Hematopoietic multipotent progenitor cell treated with erythropoietin and hydrocortisone succinate and interleukin-3 and kit ligand, for 6 days (in vitro differentiated cells): ENCODE data around the gene TRPV4.

Source experiments
- DNase-seq: peaks from one replicate; pipeline ENCODE4 v3.0.0-alpha.2; 2015

Gene TRPV4

DNA sequence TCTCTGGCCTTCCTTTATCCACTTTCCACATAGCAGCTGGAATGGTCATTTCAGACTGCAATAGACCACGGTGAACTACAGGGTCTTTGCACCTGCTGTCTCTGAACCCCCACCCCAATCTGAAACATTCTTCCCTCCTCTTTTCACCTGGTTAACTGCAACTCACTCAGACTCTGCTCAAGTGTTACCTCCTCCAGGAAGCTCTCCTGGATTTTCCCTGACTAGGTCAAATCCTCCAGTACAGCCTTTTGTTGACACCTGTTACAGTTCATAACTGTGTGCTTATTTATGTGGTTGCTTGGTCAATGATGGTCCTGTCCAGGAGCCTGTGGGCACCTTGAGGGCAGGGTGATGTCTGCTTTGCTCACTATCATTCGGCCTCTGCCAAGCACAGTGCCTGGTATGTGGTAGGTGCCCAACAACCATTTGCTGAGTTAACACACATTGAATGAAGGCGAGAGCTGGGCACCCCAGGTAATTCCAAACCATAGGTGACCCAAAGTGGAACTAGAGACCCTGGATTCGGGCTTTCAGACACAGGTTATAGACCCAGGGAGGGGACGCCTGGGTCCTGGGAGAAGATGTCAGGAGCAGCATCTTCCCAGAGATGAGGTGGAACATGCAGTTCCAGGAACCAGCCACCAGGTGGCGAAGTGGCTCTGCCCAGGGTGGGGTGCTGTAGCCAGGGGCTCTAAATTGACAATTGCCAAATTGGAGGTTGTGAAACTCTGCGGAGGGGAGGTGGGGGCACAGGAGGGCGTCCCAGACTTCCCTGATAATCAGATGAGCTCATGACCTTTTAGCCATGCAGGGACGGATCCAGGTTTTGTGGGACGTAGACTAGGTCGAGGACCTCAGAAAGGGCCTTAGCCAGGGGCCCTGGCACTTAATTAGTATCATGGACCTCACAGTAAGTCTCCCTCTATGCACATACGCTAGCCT is 28.1 kb downstream of the TRPV4 start:
- DNase-seq = peak; percentile 63

DNA sequence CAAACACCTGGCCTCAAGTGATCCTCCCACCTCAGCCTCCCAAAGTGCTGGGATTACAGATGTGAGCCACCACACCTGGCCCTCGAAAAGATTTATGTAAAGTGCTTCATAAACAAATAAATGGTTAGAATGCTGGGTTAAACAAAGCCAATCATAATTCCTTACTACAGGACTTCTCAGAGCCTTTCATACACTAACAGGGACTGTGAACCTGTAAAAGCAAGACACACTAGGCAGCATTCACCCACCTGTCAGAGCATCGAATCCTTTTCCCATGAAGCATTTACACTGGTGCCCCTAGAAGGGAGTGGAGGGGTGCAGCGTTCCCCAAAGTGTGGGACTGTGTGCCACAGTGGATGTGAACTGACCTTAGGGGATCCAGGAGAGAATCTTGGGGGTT is 29.5 kb downstream of the TRPV4 start:
- DNase-seq = no peak

DNA sequence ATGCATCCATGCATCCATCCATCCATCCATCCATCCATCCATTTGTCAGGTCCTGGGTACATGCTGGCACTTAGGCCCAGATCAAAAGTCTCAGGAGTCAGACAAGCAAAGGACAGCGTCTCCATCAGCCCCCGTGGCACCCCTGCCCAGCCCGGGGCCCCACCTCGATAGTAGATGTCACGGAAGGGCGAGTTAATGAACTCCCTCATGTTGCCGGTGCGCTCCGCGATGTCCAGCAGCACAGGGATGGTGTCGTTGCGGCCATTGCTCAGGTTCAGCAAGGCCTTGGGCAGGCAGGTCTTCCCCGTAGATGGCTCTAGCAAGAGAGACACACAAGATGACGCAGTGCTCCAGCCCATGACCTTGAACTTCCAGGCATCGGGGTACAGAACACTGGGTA is 30.4 kb downstream of the TRPV4 start:
- DNase-seq = no peak

DNA sequence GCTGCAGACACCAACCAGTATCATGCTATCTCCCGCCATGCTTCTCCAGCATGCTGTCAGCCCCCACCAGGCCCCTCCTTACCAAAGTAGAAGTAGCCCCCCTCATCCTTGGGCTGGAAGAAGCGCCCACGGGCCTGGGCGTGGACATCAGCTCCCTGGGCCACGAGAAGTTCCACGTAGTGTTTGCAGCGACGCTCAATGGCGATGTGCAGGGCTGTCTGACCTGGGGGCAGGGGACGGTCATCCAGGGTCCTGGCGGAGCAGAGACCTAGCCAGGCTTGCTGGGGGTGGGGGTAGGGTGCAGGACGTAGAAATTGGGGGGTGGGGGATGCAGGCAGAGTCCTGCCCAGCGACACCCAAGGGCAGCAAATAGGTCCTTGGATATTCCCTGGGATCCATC is 32.7 kb downstream of the TRPV4 start:
- DNase-seq = no peak

DNA sequence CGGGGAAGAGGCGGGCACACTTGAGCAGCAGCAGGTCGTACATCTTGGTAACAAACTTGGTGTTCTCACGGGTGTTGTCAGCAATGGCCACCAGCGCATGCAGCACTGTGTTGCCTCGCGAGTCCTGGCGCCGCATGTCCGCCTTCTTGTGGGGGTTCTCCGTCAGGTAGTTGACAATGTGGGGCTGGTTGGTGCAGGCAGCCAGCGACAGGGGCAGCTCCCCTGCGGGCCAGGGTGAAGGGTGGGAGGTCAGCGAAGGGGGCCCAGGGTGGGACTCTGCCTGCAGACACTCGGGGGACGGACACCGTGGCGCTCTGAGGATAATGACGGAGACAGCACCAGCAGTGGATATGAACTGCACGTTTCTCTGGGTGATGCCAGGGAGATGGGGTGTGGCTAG is 34.5 kb downstream of the TRPV4 start:
- DNase-seq = no peak

DNA sequence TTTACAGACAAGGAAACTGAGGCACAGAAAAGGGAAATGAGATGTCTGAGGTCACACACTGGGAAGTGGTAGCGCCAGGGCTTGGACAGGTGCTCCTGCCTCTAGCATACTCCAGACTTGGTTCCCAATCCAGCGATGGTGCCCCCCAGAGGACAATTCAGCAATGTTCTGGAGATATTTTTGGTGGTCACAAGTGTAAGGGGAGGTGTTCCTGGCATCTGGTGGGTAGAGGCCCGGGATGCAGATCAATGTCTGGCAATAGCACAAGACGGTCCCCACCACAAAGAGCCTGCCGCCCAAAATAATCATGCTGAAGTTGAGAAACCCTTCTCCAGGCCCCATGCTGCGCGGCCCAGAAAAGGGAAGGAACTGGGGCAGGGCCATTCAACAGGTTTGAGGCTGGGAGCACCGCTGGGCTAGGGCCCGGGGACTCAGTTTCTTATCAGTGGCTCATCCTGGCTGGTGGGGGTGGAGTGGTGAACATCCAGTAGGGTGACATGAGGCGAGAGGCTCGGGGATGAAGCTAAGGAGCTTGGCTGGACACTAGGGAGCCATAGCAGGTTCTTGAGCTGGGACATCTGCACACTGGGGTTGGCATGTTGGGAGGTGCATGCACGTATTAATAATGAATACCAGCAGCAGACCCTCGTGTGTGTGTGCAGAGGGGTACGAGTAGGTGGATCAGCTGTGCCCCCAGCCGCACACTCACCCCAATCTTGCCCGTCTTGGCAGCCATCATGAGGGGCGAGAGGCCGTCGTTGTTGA is 35.1 kb downstream of the TRPV4 start:
- peak; percentile 44 for DNase-seq

DNA sequence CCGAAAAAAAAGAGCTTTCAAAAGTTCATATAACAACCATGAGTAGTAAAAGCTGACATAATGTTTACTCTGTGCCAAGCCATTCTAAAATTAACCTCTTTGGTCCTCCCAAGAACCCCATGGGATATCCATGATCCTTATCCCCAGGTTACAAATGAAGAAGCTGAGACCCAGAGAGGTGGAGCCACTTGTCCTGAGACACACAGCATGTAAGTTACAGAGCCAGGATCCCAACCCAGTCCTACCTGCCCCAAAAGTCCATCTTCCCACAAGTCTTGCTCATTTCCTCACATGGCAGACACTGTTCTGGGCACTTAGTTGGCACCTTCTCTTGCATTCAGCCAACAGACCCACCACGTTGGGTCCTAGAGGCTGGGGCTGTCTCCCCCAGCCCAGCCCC is 37.1 kb downstream of the TRPV4 start:
- no peak for DNase-seq

DNA sequence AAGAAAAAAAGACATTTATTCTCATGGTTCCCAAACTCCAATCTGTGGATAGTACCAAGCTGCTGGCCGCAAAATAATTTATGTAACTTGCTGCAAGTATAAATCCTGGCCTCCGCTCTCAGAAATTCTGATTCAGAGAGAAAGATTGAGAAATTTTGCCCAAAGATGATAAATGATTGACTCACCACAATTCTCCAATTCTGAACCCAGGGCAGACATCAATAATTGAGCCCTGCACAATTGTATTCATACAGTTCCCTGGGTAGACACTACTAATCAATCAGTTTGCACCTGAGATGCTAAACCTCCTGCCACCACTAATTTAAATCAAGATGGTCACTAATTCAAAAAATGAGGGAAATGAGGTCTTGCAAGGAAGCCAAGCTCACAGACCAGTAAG is 38.2 kb downstream of the TRPV4 start:
- no peak for DNase-seq

DNA sequence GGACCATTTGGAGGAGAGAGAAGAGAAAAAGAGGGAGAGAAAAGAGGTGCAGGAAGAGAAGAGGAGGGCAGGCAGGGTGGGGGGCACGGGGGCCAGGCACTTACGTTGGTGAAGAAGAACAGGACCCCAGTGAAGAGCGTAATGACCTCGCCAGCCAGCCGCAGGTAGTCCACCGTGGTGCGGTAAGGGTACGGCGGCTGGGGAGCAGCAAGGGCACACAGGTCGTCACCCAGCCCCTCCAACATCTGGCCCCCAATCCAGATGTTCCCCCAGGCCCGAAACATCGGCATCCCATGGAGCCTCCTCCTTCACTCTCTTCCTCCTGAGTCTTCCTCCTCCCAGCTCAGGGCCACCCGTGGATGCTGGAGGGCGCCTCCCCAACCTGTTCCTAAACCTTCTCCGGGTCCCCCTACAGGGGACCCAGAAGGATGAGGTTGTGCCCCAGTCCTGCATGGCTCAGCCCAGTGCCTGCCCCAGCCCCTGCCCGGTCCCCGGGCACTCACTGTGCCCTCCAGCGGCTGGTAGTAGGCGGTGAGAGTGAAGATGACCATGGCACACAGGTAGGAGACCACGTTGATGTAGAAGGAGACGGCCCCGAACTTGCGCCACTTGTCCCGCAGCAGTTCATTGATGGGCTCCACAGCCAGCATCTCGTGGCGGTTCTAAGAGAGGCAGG is 39.2 kb downstream of the TRPV4 start:
- no peak for DNase-seq

DNA sequence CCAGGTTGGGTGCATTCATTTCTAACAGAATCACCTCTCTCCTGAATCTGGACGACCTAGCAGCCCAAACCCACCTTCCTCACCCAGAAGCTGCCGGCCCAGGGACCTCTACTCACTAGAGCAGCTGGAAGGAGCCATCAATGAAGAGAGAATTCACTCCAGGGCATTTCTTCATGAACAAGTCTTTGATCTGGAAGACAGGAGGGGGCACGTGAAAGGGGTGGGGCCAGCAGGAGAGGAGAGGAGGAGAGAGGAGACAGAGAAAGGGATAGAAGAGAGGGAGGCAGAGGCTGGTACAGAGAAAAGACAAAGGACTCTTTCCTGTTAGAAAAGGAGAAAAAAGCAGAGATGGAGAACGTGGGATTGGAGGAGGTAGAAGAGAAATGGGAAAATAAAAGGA is 39.8 kb downstream of the TRPV4 start:
- DNase-seq = no peak

DNA sequence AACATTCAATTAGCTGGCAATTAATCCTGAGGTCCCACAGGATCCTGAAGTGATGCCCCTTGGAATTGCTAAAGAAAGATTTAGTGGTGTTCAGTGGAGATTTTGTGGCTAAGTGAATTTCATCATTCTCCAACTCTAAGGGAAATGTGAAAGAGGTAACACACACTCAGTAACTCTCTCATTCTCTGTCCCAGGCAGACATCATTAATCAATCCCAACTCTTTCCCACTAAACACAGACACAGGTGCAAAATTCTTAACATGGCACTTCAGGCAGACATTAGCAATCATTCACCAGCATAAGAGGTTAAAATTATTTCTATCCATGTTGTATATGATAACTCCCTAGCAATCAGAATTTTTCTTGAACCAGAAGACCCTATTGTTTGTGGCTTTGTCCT is 40.2 kb downstream of the TRPV4 start:
- DNase-seq = no peak

DNA sequence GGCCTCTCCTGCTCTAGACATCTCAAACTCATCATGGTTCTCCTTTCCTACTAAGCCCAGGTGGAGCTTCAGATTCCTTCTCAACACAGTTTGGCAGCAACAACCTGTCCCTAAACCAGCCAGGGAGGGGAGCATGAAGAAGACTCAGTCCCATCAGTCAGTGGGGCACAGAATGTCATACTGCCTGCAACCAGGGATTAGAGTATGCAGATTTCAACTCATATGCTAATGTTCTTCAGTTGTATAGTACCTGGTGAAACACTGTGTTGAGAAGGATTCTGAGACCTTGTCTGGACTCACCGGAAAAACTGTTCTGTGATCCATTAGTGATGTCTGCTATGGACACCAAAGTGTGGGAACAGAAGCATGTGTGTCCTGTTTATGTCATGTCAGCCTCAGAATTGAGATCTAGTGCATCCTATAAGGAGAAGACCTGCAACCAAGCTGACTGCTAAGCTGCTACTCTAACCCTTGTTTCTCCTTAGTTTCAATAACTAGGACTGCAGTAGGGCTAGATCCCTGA is 43.6 kb downstream of the TRPV4 start:
- DNase-seq = no peak

DNA sequence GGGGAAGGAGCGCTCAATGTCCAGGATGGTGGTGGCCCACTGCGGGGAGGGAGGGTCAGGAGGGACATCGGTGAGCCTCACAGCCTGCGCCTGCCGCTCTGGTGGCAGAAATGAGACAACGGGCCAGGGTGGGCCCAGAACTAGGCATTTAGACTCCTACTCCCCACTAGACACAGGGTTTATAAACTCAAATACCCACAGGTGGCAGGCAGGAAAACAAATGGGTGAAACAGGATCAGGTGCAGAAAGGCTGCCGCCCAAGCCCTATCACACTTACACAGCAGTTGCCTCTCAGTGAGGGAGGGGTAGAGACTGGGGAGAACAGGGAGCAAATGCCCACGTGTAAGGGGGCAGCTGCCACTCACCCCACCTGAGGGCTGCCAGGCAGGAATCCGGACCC is 46.4 kb downstream of the TRPV4 start:
- no peak for DNase-seq

DNA sequence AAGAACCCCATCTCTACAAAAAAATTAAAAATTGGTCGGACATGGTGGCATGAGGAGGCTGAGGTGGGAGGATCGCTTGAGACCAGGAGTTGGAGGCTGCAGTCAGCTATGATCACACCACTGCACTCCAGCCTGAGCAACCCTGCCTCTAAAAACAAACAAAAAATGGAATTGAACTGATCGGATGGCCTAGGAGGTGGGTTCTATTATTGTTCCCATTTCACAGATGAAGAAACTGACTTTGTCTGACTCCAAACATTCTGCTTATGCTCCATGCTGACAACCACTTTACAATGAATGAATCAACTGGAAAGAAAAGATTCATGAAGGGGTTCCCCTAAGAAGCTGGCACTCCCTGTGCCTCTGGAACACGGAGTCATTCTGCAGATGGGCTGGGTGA is 47.3 kb downstream of the TRPV4 start:
- no peak for DNase-seq

DNA sequence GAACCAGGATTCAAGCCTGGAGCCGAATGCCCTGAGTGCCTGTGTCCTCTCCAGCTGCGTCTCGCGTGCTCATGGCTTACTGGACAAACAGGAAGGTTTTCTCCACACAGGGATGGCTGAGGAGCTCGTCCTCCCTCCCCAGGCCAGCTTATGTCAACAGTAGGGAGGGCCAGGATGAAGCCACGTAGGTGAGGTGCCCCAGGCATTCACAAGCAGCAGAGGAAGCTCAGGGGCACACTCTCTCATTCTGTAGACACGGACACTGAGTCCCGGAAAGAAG is 49.3 kb downstream of the TRPV4 start:
- DNase-seq = no peak

DNA sequence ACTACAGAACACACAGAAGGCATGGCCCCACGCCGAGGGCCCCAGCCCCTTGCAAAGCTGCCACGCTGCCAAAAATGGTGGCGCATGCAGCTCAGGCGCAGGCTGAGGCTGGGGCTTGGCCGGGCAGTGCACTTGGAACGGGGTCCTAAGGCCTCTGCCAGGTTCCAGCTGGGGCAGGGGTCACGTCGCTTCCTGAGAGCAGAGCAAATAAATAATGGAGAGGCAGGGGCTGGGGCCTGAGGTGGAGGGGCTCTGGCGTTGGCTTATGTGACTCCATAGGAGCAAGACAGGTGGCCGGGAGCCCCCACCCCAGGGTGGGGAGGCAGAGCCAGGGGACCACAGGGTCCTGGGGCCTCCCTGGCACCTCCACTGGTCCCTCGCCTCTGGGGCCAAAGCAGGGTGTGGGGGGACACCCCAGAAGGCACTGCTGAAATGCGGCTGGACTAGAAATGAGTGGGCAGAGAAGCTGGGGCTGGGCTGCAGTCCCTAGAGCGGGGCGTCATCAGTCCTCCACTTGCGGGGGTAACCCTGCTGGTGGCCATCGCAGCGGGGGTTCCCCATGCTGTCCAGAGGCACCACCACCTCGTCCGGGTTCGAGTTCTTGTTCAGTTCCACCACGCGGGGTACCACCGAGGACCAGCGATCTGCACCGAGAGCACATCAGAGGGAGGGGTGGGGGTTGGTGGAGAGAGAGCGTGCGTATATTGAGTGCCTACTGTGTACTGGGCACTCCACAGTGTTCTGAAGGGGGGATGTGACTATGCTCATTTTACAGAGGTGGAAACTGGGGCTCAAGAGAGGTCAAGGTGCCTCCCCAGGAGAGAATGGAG is 49.8 kb downstream of the TRPV4 start:
- DNase-seq = no peak

DNA sequence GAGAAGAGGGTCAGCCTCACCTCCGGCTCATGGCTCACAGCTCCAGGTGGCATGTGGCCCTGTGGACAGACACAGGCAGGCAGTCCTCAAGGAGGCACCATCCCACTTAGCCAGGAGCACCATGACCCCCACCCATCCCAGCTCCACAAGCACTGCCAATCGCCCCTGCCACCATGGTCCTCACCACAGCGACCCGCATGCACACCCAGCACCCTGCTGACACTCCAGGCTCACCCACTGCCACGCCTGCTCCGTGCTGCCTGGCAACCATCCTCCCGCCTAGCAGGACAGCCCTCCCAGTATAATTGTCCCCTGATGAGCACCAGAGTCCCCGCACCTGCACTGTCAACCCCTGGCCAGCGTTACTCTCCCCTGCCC is 50.9 kb downstream of the TRPV4 start:
- DNase-seq = no peak

DNA sequence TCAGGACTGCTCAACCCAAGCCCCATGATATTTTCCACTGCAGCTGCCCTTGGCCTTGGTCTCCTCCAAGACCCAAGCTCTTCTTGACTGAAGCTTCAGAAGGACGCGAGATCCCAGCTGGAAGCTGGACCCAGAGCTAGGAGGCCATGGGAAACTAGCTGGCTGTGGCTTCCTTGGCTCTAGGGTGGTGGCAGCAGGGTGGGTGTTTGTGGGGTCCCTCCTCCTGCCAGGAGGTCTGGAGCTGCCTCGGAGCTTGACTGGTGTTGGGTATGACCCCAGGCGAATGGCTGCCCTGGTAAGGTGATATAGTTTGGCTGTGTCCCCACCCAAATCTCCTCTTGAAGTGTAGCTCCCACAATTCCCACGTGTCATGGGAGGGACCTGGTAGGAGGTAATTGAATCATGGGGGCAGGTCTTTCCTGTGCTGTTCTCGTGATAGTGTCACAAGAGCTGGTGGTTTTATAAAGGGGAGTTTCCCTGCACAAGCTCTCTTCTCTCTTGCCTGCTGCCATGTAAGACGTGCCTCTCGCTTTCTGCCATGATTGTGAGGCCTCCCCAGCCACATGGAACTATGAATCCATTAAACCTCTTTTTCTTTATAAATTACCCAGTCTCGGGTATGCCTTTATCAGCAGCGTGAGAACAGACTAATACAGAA is 51.4 kb downstream of the TRPV4 start:
- no peak for DNase-seq

DNA sequence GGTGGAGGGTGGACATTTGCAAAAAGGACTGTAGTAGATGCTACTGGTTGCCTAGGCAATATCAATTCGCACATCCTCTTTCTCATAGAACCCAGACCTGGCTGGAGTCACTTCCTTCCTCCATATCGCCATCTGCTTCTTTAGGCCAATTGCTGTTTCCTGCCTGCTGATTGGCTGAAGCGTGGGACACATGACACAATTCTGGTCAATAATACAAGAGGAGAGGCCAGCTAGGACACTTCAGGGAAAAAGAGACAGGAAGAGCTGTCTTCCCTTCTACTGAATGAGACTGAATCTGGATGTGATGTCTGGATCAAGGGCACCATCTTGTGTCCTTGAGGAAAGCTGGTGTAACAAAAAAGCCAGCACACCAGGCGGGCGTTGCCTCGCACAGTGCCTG is 53.8 kb downstream of the TRPV4 start:
- no peak for DNase-seq

DNA sequence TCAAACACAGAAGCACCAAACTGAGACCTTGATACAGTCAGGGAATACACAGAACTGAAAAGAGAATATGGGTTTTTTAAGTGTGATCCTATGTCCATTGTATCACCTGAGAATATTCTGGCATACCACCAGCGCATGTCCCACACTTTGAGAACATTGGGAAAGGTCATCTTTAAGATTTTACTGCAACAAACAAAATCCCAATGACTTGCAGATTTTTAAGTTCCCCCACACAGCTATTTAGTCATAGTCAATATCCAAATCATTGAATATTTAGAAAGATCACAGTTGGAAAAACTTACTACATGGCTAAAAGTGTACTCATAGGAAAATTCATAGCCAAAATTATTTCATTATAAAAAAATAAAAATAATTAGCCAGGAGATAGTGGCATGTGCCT is 54.5 kb downstream of the TRPV4 start:
- no peak for DNase-seq

DNA sequence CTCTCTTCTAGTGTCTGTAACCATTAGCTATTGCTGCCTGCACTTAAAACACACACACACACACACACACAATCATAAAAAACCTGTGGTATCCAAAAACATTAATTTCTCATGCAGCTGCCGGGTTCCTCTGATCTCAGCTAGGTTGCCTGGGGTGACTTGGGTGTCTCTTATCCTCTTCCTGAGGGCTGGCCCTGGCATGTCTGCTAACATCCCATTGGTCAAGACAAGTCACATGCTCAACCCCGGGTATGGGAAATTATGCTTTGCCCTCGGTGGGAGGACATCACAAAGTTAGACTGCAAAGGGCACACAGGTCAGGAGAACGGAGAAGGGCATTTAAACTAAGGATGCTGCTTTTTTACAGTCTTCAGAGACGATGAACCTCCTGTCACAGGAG is 55.7 kb downstream of the TRPV4 start:
- peak; percentile 67 for DNase-seq

DNA sequence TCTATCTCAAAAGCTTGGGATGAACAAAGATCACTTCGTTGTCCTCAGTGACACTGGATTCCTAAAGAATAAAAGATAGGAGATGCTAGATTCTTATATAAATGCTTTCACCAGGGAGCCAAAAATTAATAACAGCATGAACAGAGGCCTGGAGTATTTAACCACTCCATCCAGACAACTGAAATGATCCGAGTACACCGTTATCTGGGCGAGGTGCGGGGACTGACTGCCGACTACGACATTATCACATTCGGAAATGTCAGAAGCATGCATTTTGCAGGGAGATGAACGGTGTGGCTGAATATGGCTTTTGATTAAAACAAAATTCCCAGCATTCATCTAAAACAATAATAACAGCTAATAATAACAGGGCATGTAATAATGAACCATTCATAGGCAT is 56.6 kb downstream of the TRPV4 start:
- DNase-seq = no peak
